ENCODE results near the gene USB1.
"Not testable (repeated sequence)": the region's sequence is repeated elsewhere in the genome, so short reads cannot be mapped to it uniquely, and the experiment has no call there.

The USB1 gene

GRCh38 chr16:57995721-57996405 lies 5.3 kb upstream of the USB1 start:
- no peak for DNase-seq (ENCODE audit: low spot score)

- DNase-seq (ENCODE audit: low spot score): no peak
Measured at GRCh38 chr16:57996406-57997175, 4.6 kb upstream of the USB1 start.

GRCh38 chr16:57997176-57997527 lies 4.1 kb upstream of the USB1 start:
- no peak for DNase-seq (ENCODE audit: low spot score)

GRCh38 chr16:57997528-57998265 lies 3.5 kb upstream of the USB1 start:
- DNase-seq (ENCODE audit: low spot score): no peak

- DNase-seq (ENCODE audit: low spot score): no peak
Measured at GRCh38 chr16:57998486-57998885, 2.7 kb upstream of the USB1 start.

GRCh38 chr16:57998992-57999365 lies 2.2 kb upstream of the USB1 start:
- no peak for DNase-seq (ENCODE audit: low spot score)

GRCh38 chr16:57999366-57999970 lies 1.7 kb upstream of the USB1 start:
- DNase-seq (ENCODE audit: low spot score): peak; percentile 47

GRCh38 chr16:57999971-58000705 lies 1.1 kb upstream of the USB1 start, which contains the start of gene ZNF319:
ZNF319 (minus strand) TSS chr16:58000672; CDS start chr16:57998265, 2,407 bp downstream.
- peak; percentile 69 for DNase-seq (ENCODE audit: low spot score)

- no peak for DNase-seq (ENCODE audit: low spot score)
Measured at GRCh38 chr16:58001781-58002415, 691 bp downstream of the USB1 start.

- DNase-seq (ENCODE audit: low spot score): no peak
Measured at GRCh38 chr16:58002416-58002800, 1.2 kb downstream of the USB1 start.

GRCh38 chr16:58002936-58003335 lies 1.7 kb downstream of the USB1 start:
- DNase-seq (ENCODE audit: low spot score): no peak

- not testable (repeated sequence) for DNase-seq (ENCODE audit: low spot score)
Measured at GRCh38 chr16:58004736-58005135, 3.5 kb downstream of the USB1 start.

GRCh38 chr16:58009856-58010416 lies 8.7 kb downstream of the USB1 start:
- DNase-seq (ENCODE audit: low spot score): no peak

- DNase-seq (ENCODE audit: low spot score): no peak
Measured at GRCh38 chr16:58010886-58011285, 9.7 kb downstream of the USB1 start.

GRCh38 chr16:58011652-58012051 lies 10.4 kb downstream of the USB1 start:
- peak; percentile 78 for DNase-seq (ENCODE audit: low spot score)

GRCh38 chr16:58012481-58012880 lies 11.3 kb downstream of the USB1 start:
- DNase-seq (ENCODE audit: low spot score): no peak

GRCh38 chr16:58013201-58013956 lies 12.2 kb downstream of the USB1 start:
- DNase-seq (ENCODE audit: low spot score): no peak

GRCh38 chr16:58016840-58017446 lies 15.7 kb downstream of the USB1 start:
- DNase-seq (ENCODE audit: low spot score): no peak

GRCh38 chr16:58018803-58019202 lies 17.6 kb downstream of the USB1 start:
- no peak for DNase-seq (ENCODE audit: low spot score)
